ENCODE measurements around the gene CASP4.

DNA sequence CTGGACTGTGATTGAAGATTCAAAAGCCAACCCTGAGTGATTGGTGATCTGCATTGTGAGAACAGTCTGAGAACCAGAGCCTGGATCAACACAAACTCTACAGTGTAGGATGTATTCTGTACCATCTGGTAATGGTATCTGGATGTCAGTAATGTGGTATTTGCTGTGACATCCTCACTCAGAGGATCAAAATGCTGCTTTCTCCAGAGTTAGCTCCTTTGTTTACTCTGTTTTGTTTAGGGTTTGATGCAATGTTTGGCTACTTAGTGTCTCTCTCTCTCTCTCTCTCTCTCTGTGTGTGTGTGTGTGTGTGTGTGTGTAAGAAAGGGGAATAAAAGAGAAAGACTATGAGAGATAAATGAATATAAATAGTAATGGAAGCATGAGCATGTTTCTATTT is 24.3 kb downstream of the CASP4 start:
- TF ChIP-seq, protein P1, sequence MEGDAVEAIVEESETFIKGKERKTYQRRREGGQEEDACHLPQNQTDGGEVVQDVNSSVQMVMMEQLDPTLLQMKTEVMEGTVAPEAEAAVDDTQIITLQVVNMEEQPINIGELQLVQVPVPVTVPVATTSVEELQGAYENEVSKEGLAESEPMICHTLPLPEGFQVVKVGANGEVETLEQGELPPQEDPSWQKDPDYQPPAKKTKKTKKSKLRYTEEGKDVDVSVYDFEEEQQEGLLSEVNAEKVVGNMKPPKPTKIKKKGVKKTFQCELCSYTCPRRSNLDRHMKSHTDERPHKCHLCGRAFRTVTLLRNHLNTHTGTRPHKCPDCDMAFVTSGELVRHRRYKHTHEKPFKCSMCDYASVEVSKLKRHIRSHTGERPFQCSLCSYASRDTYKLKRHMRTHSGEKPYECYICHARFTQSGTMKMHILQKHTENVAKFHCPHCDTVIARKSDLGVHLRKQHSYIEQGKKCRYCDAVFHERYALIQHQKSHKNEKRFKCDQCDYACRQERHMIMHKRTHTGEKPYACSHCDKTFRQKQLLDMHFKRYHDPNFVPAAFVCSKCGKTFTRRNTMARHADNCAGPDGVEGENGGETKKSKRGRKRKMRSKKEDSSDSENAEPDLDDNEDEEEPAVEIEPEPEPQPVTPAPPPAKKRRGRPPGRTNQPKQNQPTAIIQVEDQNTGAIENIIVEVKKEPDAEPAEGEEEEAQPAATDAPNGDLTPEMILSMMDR (IDR thresholded peaks at IDR 0.05) = no peak
- TF ChIP-seq EP300 (IDR thresholded peaks at IDR 0.05) = no peak
- TF ChIP-seq POLR2A (IDR thresholded peaks at IDR 0.05) = no peak
- TF ChIP-seq POLR2AphosphoS5 (IDR thresholded peaks at IDR 0.05) = no peak

Data from stomach (tissue), 4 donors.